ENCODE measurements around the gene FSTL4. TPM values are rescaled to one million over a fixed set of nuclear protein-coding genes. Genes with fewer than 3 reads are reported as not detected.

The FSTL4 gene
- total and polyA plus RNA-seq, 4 donors: 0.08 to 1.4 (median 0.31) TPM

- Histone ChIP-seq H3K9ac (ENCODE audit: insufficient read depth in 1 of 2, low read length in 2 of 2) (no peak overlapping the region), H3K4me3 (no peak overlapping the region), H3K27ac (ENCODE audit: low read depth in 1 of 2, low read length in 1 of 2) (no peak overlapping the region), H3K27me3 (ENCODE audit: control insufficient read depth in 3 of 3, insufficient read depth in 3 of 3, low read length in 2 of 3) (no peaks in the 10 kb centered on the region), H3K36me3 (ENCODE audit: control insufficient read depth in 4 of 4, insufficient read depth in 4 of 4, low read length in 4 of 4) (no peaks in the 10 kb centered on the region), H3K9me3 (ENCODE audit: control insufficient read depth in 4 of 4, insufficient read depth in 3 of 4, low read length in 3 of 4) (peaks cover 0 to 3% (median 0%) of the 10 kb centered on the region in 4 donors), H3K4me1 (ENCODE audit: control insufficient read depth in 5 of 5, insufficient read depth in 5 of 5, low read length in 5 of 5) (peaks cover 0 to 9% (median 0%) of the 10 kb centered on the region in 5 donors)
- DNase-seq: peak; percentile 42 to 73 (median 50)
- TF ChIP-seq, protein P1, sequence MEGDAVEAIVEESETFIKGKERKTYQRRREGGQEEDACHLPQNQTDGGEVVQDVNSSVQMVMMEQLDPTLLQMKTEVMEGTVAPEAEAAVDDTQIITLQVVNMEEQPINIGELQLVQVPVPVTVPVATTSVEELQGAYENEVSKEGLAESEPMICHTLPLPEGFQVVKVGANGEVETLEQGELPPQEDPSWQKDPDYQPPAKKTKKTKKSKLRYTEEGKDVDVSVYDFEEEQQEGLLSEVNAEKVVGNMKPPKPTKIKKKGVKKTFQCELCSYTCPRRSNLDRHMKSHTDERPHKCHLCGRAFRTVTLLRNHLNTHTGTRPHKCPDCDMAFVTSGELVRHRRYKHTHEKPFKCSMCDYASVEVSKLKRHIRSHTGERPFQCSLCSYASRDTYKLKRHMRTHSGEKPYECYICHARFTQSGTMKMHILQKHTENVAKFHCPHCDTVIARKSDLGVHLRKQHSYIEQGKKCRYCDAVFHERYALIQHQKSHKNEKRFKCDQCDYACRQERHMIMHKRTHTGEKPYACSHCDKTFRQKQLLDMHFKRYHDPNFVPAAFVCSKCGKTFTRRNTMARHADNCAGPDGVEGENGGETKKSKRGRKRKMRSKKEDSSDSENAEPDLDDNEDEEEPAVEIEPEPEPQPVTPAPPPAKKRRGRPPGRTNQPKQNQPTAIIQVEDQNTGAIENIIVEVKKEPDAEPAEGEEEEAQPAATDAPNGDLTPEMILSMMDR (IDR thresholded peaks at IDR 0.05; ENCODE audit: control extremely low read depth, extremely low read depth): no peak
- WGBS, 2 donors: 22 to 32% methylated on average over 7 of the region's 7 CpGs
- no peak for ATAC-seq (ENCODE audit: insufficient read depth, low FRiP score)
Measured at GRCh38 chr5:133147411-133147810, 464.9 kb downstream of the FSTL4 start.

Small RNA genes lying within 50 kb of the gene (small RNA-seq; reads per million reads assigned to genes)
- gene MIR1289-2 (ENCODE audit: low replicate concordance): not detected
